Heart right ventricle (tissue), 16 donors: Measurements from ENCODE around the gene IBA57. TPM values are rescaled to one million over a fixed set of nuclear protein-coding genes. Genes with fewer than 3 reads are reported as not detected.

ENCODE experiments used
- ATAC-seq, 8 donors: fragments of 200-7000 bp; cut with Tn5 transposase; one replicate each; pipeline ENCODE4 v1.9.1; 2020; ENCODE audit warnings: mild to moderate bottlenecking in 8 of 8, moderate library complexity in 8 of 8, moderate number of reproducible peaks in 1 of 8
- DNase-seq, 2 donors: peaks; one replicate each; pipeline ENCODE4 v3.0.0-alpha.2; 2020
- H3K27ac ChIP-seq, 10 donors: fragments of 200-600 bp; sonication (generic) in 2 of 10; one replicate each; pipeline versions ENCODE4 v1.5.0 to v1.8.0; 2020 to 2022; ENCODE audit warnings: mild to moderate bottlenecking in 3 of 10
- H3K27me3 ChIP-seq, 7 donors: fragments of 200-600 bp; one replicate each; pipeline ENCODE4 v1.8.0; 2021 to 2022; ENCODE audit warnings: mild to moderate bottlenecking in 2 of 7
- H3K36me3 ChIP-seq, 9 donors: fragments of 200-600 bp; sonication (generic) in 1 of 9; one replicate each; pipeline versions ENCODE4 v1.5.0 to v1.8.0; 2020 to 2022; ENCODE audit warnings: mild to moderate bottlenecking in 2 of 9
- H3K4me1 ChIP-seq, 9 donors: fragments of 200-600 bp; sonication (generic) in 1 of 9; one replicate each; pipeline versions ENCODE4 v1.5.0 to v1.8.0; 2020 to 2022; ENCODE audit warnings: mild to moderate bottlenecking in 4 of 9
- H3K4me3 ChIP-seq, 10 donors: fragments of 200-600 bp; sonication (generic) in 2 of 10; one replicate each; pipeline versions ENCODE4 v1.5.0 to v1.8.0; 2020 to 2022; ENCODE audit warnings: mild to moderate bottlenecking in 7 of 10, moderate library complexity in 2 of 10
- H3K9me3 ChIP-seq, 11 donors: fragments of 200-600 bp in 10 of 11; sonication (generic) in 2 of 11; one replicate each; pipeline versions ENCODE4 v1.5.0 to v1.8.0; 2013 to 2022; ENCODE audit warnings: mild to moderate bottlenecking in 2 of 11, control low read depth in 1 of 11, moderate library complexity in 1 of 11
- WGBS, 2 donors: extraction: QIAGEN DNeasy Blood & Tissue Kit; methylation state at CpG; one replicate each; pipeline ENCODE4 v1.1.7; 2013; ENCODE audit warnings: inconsistent platforms in 1 of 2; 5-methylcytosine and 5-hydroxymethylcytosine counted together
- intact Hi-C, 10 donors: fragments of 100-400 bp; cut with DNase I; formaldehyde crosslinking; loops; one replicate each; pipeline versions ENCODE4 v1.11.1 to v1.14.2; 2022
- long read RNA-seq, 3 donors: library from polyadenylated mRNA; unstranded; transcript quantifications; one replicate each; pipeline ENCODE4 v2.0.0, GENCODE V29; 2020 to 2021
- polyA plus RNA-seq, 2 donors: library from polyadenylated mRNA; stranded (reverse); fragments of 200-250 nt; gene quantifications; one replicate each; pipeline ENCODE4 v1.2.3, GENCODE V29; 2013
- total RNA-seq, 10 donors: library from RNA; stranded (reverse); fragmentation: NEBNext Ultra II Directional in 3 of 10; extraction: Animal tissue kit (Norgen Biotek cat#: 25700) in 3 of 10; gene quantifications; one replicate each; pipeline versions ENCODE4 v1.2.1 to v1.2.4, GENCODE V29; 2021 to 2023
- TF ChIP-seq, protein P1 (sequence below), 9 donors: fragments of 200-600 bp; sonication (generic) in 2 of 9; IDR thresholded peaks; one replicate each; pipeline versions ENCODE4 v1.5.0 to v1.8.0; 2021 to 2022; ENCODE audit warnings: antibody characterized with exemption in 9 of 9, mild to moderate bottlenecking in 5 of 9, moderate library complexity in 1 of 9
- donor health status: Arrhythmogenic right ventricular cardiomyopathy.
- donor health status: ischemic (EF 13 %, LVEDD 7.1; RV severe dilation, severe dysfunction).
- donor health status: healthy with polysubstance abuse.
- donor health status: DM: no; HTN: yes; CAD: no.
- donor health status: DM: no; HTN: no; CAD: no.
- donor health status: ischemic (EF 25% LVEDD 6.9; RV normal size, moderate dysfunction).
- donor health status: ischemic (EF 25% LVEDD 5.7; RV mildly dilated, moderate dysfunction).
- donor health status: healthy.
- donor health status: DM: yes; HTN: yes; CAD: no.
- donor health status: Ischemic cardiomyopathy.
- donor health status: ischemic (EF 35%, LVEDD 5.7; RV mildly dilated, moderate dysfunction).
- donor health status: nonischemic (EF 11% LVEDD 7.7; RV severe dilation, severe dysfunction).
- donor health status: DM: yes; HTN: yes; CAD: no.
- donor health status: PGD.
- donor health status: ischemic (EF 29% LVEDD 5.4; RV normal size, mild dysfunction).
- donor health status: nonischemic (EF 23%, LVEDD 6.1; RV moderate dilation, normal function).

Gene IBA57
- total RNA-seq: 10 to 100 TPM in 9 of 10 donors, 1 to 10 TPM in 1; 9.3 to 20.3 (median 17.2) TPM
- polyA plus RNA-seq: 1 to 10 TPM; 2.8 to 6.7 TPM
- long read RNA-seq, donor 1, full-length matches to known transcripts: 10 of 19 reads
- long read RNA-seq, donor 1, partial matches to known transcripts: 2 of 19 reads
- long read RNA-seq, donor 1, other reads (novel, unspliced or antisense): 7 of 19 reads
- long read RNA-seq, donor 2, full-length matches to known transcripts: 10 of 16 reads
- long read RNA-seq, donor 2, partial matches to known transcripts: 0 of 16 reads
- long read RNA-seq, donor 2, other reads (novel, unspliced or antisense): 6 of 16 reads
- long read RNA-seq, donor 3, full-length matches to known transcripts: 45 of 54 reads
- long read RNA-seq, donor 3, partial matches to known transcripts: 5 of 54 reads
- long read RNA-seq, donor 3, other reads (novel, unspliced or antisense): 4 of 54 reads

DNA sequence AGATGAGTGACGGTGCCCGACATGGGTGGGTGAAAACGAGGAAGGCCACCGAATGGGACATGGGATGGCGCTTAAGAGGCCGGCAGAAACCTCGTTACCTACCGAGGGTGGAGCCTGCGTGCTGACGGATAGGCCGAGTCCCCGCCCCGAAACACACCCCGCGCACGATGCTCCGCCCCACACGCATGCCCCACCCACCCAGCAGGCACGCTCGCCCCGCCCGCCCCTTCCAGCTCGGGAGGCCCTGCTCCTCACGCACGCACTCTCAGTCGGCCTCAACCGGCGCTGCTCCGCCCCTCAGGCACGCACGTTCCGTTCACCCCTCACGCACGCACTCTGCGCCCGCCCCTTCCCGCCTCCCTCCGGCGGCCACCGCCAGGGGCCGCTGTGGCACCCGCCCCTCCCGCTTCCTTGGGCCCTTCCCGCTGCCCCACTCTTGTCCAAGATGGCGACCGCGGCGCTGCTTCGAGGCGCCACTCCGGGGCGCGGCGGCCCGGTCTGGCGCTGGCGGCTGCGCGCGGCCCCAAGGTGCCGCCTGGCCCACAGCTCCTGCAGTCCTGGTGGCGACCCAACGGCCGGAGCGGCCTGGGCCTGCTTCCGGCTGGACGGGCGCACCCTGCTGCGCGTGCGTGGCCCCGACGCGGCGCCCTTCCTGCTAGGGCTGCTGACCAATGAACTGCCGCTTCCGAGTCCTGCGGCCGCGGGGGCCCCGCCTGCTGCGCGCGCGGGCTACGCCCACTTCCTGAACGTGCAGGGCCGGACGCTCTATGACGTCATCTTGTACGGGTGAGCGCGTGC lies at the start of gene IBA57:
Gene IBA57, plus strand, starts transcription at position 433 of the 798 bp plus-strand sequence. Its CDS starts 13 bp downstream, at position 446.
- TF ChIP-seq, protein P1, sequence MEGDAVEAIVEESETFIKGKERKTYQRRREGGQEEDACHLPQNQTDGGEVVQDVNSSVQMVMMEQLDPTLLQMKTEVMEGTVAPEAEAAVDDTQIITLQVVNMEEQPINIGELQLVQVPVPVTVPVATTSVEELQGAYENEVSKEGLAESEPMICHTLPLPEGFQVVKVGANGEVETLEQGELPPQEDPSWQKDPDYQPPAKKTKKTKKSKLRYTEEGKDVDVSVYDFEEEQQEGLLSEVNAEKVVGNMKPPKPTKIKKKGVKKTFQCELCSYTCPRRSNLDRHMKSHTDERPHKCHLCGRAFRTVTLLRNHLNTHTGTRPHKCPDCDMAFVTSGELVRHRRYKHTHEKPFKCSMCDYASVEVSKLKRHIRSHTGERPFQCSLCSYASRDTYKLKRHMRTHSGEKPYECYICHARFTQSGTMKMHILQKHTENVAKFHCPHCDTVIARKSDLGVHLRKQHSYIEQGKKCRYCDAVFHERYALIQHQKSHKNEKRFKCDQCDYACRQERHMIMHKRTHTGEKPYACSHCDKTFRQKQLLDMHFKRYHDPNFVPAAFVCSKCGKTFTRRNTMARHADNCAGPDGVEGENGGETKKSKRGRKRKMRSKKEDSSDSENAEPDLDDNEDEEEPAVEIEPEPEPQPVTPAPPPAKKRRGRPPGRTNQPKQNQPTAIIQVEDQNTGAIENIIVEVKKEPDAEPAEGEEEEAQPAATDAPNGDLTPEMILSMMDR (IDR thresholded peaks at IDR 0.05): peak; percentile 81 to 99 (median 91)
- 0% methylated on average over 66 to 93 of the region's 93 CpGs for whole genome bisulfite sequencing, 2 donors
- DNase-seq: peak; percentile 99 to 100
- peaks cover 0 to 13% (median 0%) of the 10 kb centered on the region in 9 donors for H3K36me3 ChIP-seq
- H3K27ac ChIP-seq: peak within 1 kb of the TSS; percentile 94 to 100 (median 100)
- H3K27me3 ChIP-seq: peaks cover 0 to 18% (median 0%) of the 10 kb centered on the region in 7 donors
- H3K9me3 ChIP-seq: no peaks in the 10 kb centered on the region
- intact Hi-C loops: loop anchor here in 7 of 10 donors (1.0 to 5.0 kb wide), 5 partner anchors 24 to 42 kb away; partner anchors contain the start of genes OBSCN (in 5 of the 7) and GUK1 (in 4 of the 7)
- peaks cover 16 to 59% (median 48%) of the 10 kb centered on the region in 9 donors for H3K4me1 ChIP-seq
- peak; percentile 86 to 93 (median 90) for ATAC-seq
- peak within 1 kb of the TSS; percentile 33 to 83 (median 78) for H3K4me3 ChIP-seq

DNA sequence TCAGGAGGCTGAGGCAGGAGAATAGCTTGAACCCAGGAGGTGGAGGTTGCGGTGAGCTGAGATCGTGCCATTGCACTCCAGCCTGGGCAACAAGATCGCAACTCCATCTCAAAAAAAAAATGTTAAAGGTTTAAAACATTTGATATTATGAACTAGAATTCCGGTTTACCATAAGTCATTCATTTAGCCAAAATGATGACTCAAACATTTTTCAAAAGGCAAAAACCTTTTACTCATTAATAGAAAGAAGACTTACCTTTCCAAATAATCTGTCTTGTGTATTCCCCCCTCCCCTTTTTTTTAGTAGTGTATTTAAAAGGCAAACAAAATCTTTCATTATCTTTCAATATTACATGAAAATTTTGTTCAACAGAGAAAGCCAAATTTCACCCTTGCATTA lies 48.3 kb upstream of the IBA57 start:
- WGBS, 2 donors: 98% methylated on average over 4 of the region's 4 CpGs
- Histone ChIP-seq H3K9me3 (peaks cover 0 to 11% (median 0%) of the 10 kb centered on the region in 11 donors), H3K4me1 (no peaks in the 10 kb centered on the region), H3K27ac (no peak overlapping the region), H3K36me3 (no peaks in the 10 kb centered on the region), H3K27me3 (no peaks in the 10 kb centered on the region), H3K4me3 (no peak overlapping the region)
- TF ChIP-seq, protein P1 (IDR thresholded peaks at IDR 0.05): no peak
- DNase-seq: no peak
- ATAC-seq: no peak
- intact Hi-C loops: no loop called here

DNA sequence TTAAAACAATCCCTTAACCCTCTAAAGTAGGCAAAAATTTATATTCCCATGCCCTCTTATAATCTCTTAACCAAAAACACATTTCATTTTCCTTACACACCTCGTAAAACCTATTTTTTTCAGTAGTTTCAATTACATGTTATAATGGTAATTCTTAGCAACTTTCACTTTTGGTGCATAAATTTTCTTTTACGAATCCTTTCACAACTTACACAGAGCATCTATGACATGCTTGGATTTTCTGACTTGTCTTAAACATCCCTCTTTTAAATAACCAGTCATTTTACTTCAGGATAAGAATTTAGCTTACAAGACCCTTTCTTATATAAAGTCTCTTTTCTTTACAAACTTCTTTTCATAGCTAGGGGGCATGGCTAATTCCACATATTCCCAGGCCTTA lies 47.6 kb upstream of the IBA57 start:
- ATAC-seq: no peak
- no peaks in the 10 kb centered on the region for H3K36me3 ChIP-seq
- H3K4me3 ChIP-seq: no peak overlapping the region
- TF ChIP-seq, protein P1 (IDR thresholded peaks at IDR 0.05): no peak
- WGBS, 2 donors: 78 to 83% methylated on average over 2 of the region's 2 CpGs
- H3K27me3 ChIP-seq: no peaks in the 10 kb centered on the region
- peaks cover 0 to 11% (median 0%) of the 10 kb centered on the region in 11 donors for H3K9me3 ChIP-seq
- DNase-seq: no peak
- intact Hi-C loops: no loop called here
- H3K27ac ChIP-seq: no peak overlapping the region
- no peaks in the 10 kb centered on the region for H3K4me1 ChIP-seq

DNA sequence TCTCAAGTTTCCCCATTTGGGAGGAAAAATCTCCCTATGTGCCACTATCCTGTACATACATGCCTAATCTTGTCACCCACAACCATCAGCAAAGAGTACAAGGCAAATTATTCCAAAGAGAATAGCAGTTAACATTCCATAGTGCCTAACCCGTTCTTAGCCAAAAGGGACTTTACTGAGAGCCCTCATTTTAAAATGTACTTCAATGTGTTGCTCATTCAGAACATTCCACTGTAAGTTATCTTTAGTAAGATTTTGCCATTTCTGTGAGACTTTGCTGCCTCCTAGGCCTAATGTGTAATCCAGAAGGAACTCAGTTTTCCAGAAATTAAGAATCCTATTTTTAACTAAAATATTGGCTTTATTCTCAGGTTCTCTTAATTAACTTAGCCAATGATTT lies 45.3 kb upstream of the IBA57 start:
- Histone ChIP-seq H3K36me3 (no peaks in the 10 kb centered on the region), H3K4me3 (no peak overlapping the region), H3K27ac (no peak overlapping the region), H3K27me3 (no peaks in the 10 kb centered on the region), H3K4me1 (no peaks in the 10 kb centered on the region), H3K9me3 (peaks cover 0 to 11% (median 0%) of the 10 kb centered on the region in 11 donors)
- intact Hi-C loops: loop anchor here in 1 of 10 donors (10.0 kb wide), 1 partner anchor 54 kb away; no protein-coding TSS in a partner anchor
- 68 to 72% methylated on average over 1 of the region's 1 CpG for WGBS, 2 donors
- ATAC-seq (no peak), DNase-seq (no peak)
- TF ChIP-seq, protein P1 (IDR thresholded peaks at IDR 0.05): no peak
